Activated CD4-positive, alpha-beta T cell treated with anti-CD3 and anti-CD28 coated beads, Interleukin-2, amount 50 U/mL, for 1 hour (primary cell): ENCODE data around the gene MT1B.
A peak's percentile ranks its signal among the peaks of the same experiment; 100 is the strongest.
"Not testable (repeated sequence)": the region's sequence is repeated elsewhere in the genome, so short reads cannot be mapped to it uniquely, and the experiment has no call there.

Experiments used
- DNase-seq: peaks from one replicate; pipeline ENCODE4 v3.0.0-alpha.2; 2020

MT1B gene

GRCh38 chr16:56669840-56670619, 18.3 kb downstream of the MT1B start:
- no peak for DNase-seq

GRCh38 chr16:56670620-56670934, 18.9 kb downstream of the MT1B start:
- no peak for DNase-seq

- not testable (repeated sequence) for DNase-seq
Observed at GRCh38 chr16:56671691-56672090, 20.0 kb downstream of the MT1B start.

GRCh38 chr16:56672171-56672570, 20.5 kb downstream of the MT1B start:
- DNase-seq: not testable (repeated sequence)

- DNase-seq: no peak
Observed at GRCh38 chr16:56672761-56673536, 21.3 kb downstream of the MT1B start.

GRCh38 chr16:56673921-56674320, 22.2 kb downstream of the MT1B start:
- DNase-seq: no peak

GRCh38 chr16:56674570-56674969, 22.9 kb downstream of the MT1B start:
- DNase-seq: not testable (repeated sequence)

GRCh38 chr16:56675685-56676210, 24.1 kb downstream of the MT1B start:
- peak; percentile 33 for DNase-seq

- DNase-seq: no peak
Observed at GRCh38 chr16:56677474-56677873, 25.8 kb downstream of the MT1B start.

- DNase-seq: no peak
Observed at GRCh38 chr16:56679078-56679730, 27.5 kb downstream of the MT1B start.

GRCh38 chr16:56679818-56680217, 28.1 kb downstream of the MT1B start:
- no peak for DNase-seq

- DNase-seq: peak; percentile 82
Observed at GRCh38 chr16:56681939-56682702, 30.4 kb downstream of the MT1B start, which contains the start of gene MT1X. Gene MT1X (plus strand): TSS chr16:56682470. CDS start chr16:56682541, 71 bp downstream.

GRCh38 chr16:56682703-56683397, 31.2 kb downstream of the MT1B start:
- no peak for DNase-seq

GRCh38 chr16:56683424-56684172, 31.9 kb downstream of the MT1B start:
- DNase-seq: no peak

- DNase-seq: no peak
Observed at GRCh38 chr16:56684256-56684925, 32.7 kb downstream of the MT1B start.

- no peak for DNase-seq
Observed at GRCh38 chr16:56684926-56685590, 33.4 kb downstream of the MT1B start.

- no peak for DNase-seq
Observed at GRCh38 chr16:56686758-56687157, 35.1 kb downstream of the MT1B start.

- no peak for DNase-seq
Observed at GRCh38 chr16:56688762-56689161, 37.1 kb downstream of the MT1B start.

- no peak for DNase-seq
Observed at GRCh38 chr16:56689171-56689570, 37.5 kb downstream of the MT1B start.
